ENCODE data around the gene ZBTB46.

GRCh38 chr20:63808145-63808724 lies 22.8 kb downstream of the ZBTB46 start:
- no peak for TF ChIP-seq GABPA (IDR thresholded peaks at IDR 0.05; ENCODE audit: low read depth)
- no peak for TF ChIP-seq SMC3 (IDR thresholded peaks at IDR 0.05; ENCODE audit: borderline replicate concordance, low read length)
- no peak for TF ChIP-seq GATAD2B (conservative IDR thresholded peaks at IDR 0.05; ENCODE audit: low read depth)
- no peak for TF ChIP-seq SREBF1 (IDR thresholded peaks at IDR 0.05; ENCODE audit: low read length)

Data from GM12878 (cell line).